HG02938 (cell line): ENCODE results near the gene XPA.
A peak's percentile ranks its signal among the peaks of the same experiment; 100 is the strongest.

Experiments
- ATAC-seq: cut with Tn5 transposase; IDR thresholded peaks from one replicate; pipeline ENCODE4 v1.9.1; 2021; ENCODE audit warnings: mild to moderate bottlenecking, moderate library complexity; ENCODE audit not compliant: unreplicated experiment

XPA gene

DNA sequence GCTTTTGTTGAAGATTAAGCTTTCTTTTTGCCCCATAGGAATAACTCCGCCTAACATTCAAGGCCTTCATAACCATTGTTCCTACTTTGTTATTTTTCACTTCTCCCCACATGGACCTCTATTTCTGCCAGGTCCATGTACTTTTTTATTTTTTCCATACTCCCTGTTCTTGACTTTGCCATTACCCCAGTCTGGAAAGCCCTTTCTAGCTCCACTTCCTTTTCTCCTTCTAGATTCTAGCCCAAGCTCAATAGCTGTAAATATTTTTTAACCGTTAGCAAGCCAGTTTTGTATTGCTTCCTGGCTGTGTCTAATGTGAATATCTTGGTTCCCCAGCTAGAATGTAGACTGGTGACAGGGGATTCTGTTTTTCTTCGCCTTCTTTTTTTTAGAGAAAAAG is 37.4 kb downstream of the XPA start:
- ATAC-seq = no peak

GRCh38 chr9:97658707-97659106 is 38.4 kb downstream of the XPA start:
- no peak for ATAC-seq

- no peak for ATAC-seq
These were observed 45.5 kb downstream of the XPA start for GRCh38 chr9:97651646-97652045.

DNA sequence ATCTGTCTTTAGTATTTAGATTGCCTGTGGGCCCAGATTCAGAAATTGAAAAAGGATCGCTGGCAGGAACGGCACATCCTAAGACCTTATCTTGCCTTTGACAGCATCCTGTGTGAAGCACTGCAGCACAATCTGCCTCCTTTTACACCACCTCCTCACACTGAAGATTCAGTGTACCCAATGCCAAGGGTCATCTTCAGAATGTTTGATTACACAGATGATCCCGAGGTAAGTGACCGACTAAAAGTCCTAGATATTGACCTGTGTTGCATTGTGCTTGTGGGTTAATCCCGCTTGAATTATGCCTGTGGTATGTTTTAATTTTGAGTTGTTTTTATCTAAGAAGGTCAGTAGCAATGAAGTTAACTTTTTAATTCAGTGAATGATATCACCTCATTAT is 49.1 kb downstream of the XPA start:
- no peak for ATAC-seq

DNA sequence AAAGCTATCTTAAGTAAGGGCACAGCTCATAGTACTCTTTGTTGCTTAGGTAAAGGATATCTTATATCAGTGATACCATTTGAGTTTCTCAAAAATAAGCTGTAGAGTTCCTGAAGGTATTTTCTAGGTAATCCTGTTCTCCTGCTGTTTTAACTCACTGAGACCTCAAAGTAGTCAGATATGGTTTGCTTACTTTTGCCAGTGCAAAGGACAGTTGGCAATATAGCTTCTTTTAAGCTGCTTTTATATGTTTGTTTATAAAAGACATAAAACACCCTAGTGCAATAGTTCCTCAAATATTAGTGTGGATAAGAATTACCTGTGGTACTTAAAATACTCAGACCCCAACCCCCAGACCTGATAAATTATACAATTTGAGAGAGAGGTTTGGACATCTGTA is 51.4 kb downstream of the XPA start:
- ATAC-seq = no peak

GRCh38 chr9:97640325-97640724 is 56.8 kb downstream of the XPA start:
- ATAC-seq = no peak

DNA sequence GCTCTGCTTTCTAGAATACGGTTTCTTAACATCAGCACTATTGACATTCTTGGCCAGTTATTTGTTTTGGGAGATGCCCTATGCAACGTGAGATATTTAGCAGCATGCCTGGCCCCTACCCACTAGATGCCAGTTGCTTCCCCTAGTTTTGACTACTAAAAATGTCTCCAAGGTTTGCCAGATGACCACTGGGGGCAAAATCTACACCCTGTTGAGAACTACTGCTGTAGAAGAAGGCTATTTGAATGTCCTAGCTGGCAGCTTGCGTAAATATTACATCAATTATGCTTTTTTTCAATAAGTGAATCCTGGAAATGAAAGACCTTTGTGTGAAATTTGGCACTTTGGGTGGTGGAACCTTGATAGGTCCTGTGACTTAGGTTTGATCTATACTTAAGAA is 58.5 kb downstream of the XPA start:
- ATAC-seq = no peak

GRCh38 chr9:97636903-97637302 is 60.2 kb downstream of the XPA start:
- ATAC-seq = no peak

GRCh38 chr9:97635026-97635425 is 62.1 kb downstream of the XPA start:
- ATAC-seq = no peak

DNA sequence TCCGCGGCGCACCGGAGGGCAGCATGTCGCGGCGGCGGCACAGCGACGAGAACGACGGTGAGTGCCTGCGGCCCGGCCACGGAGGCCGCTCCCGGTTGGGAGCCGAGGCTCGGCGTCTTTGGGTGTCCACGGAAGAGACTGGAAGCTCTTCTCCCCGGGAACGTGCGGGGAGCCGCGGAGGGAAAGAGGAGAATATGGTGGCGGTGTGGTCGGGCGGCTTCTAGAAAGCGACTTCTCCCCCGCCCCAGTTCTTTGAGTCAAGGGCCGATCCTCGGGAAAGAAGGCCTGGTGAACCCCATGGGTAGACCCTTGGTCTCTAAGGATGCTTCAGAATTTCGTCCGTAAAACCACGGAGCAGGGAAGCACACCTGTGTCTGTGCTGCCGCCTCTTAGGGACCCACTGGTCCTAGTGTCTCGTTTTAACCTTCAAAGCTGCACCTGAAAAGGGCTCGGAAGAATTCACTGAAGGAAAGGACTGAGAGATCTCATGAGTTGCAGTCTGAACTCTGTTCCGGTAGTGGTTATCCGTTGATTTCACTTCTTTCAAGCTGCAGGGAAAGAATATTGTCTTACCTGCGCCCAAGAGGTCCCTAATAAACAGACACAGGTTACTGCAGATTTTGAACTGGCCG is 63.2 kb downstream of the XPA start:
- peak; percentile 0 for ATAC-seq

DNA sequence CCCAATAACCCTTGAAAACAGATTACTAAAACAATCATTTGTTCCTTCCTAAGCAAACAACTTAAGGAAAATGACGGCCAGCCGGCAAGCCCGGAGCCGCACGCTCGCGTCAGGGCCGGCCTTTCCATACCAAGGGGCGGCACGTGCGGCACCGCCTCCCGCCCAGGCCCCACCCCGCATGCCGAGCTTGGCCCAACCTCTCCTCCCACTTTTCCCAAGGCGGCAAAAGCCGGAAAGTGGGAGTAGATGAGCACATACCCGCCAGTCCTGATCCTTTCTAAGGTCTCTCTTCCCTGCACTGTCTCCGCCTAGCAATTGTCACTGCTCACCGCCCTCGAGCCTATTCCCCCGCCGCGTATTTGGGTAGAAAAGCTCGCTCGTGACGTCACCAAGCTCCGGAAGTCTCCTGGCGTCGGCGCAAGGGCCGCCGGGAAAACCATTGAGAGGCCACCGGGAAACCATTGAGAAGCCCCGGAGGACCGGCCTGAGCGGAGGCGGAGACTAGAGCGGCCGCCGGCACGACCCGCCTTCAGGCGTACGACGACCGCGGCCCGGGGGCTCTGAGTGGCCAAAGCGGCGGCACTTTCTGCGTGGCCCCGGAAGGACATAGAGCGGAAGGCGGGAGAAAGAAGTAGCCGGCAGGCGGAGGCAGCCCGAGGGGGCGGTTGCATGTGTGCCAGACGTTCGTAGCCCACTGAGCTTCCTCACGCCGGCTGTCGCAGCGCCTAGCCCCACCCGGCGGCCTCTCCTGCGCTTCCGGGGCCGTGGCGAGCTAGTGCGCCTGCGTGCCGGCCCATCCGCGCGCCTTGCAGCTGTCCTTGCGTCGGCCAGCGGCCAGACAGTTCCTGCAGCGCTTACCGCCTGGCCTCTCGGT is 63.9 kb downstream of the XPA start, which contains the start of the genes NCBP1 and TSTD2:
TSS of gene NCBP1 (plus strand) at position 837 of the 874 bp plus-strand sequence. CDS start 61 bp downstream, outside the sequence.
TSS of gene TSTD2 (minus strand) at position 384 of the 874 bp plus-strand sequence. CDS start 5,806 bp downstream, outside the sequence.
- ATAC-seq = peak; percentile 85

DNA sequence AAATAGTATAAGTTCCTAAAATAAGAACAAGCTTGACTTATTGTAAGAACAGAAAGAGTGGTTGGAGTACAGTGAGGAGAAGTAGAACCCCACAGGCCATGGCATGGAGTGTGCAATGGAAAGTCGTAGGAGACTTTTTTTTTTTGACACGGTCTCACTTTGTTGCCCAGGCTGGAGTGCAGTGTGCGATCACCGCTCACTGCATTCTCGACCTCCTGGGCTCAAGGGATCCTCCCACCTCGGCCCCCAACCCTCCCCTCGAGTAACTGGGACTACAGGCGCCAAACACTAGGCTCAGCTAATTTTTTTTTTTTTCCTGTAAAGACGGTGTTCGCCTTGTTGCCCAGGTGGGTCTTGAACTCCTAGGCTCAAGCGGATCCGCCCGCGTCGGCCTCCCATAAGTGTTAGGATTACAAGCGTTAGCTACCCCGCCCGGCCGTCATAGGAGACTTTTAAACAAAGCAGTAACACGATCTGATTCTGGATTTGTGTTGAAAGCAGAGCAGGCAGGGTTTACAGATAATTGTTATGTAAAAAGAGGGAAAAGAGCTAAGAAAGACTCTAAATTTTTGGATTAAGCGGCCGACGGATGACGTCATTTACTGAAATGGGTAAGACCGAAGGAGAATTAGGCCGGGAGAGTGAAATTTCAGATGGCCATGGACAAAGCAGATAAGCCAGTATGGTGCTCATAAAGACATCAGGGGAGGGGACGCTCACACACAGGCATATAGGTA is 64.7 kb downstream of the XPA start:
- ATAC-seq = peak; percentile 9

DNA sequence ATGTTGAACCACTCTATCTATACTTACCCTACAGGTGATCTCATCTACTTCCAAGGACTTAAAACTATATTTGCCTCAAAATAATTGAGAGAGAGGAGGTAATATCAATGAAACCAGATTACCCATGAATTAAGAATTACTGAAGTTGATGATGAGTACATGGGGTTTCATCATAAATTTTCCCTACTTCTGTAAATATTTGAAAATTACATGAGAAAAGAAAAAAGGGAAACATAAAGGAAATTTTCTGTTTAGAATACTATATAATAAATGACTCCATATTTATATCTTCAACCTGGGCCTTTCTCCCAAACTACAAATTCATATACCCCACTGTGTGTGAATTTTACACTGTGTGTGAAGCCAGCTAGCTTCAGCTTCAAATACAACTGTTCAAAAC is 66.5 kb downstream of the XPA start:
- ATAC-seq = no peak

GRCh38 chr9:97629156-97629555 is 68.0 kb downstream of the XPA start:
- ATAC-seq = no peak

DNA sequence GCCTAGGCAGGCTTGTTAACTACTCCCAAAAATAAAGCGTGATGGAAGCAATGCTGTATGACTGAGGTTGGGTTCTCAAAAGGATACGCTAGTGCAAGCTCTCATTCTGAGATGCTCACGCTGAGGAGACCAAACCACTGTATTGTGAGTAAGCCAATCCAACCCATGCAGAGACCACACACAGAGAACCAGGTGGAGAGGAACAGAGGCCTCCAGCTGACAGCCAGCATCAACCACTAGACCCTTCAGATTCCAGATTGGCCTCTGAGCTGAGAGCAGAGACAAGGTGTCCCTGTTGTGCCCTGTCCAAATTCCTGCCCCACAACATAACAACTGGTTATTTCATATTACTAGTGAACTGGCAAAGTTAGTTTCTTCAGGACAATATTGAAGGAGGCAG is 68.5 kb downstream of the XPA start:
- no peak for ATAC-seq

DNA sequence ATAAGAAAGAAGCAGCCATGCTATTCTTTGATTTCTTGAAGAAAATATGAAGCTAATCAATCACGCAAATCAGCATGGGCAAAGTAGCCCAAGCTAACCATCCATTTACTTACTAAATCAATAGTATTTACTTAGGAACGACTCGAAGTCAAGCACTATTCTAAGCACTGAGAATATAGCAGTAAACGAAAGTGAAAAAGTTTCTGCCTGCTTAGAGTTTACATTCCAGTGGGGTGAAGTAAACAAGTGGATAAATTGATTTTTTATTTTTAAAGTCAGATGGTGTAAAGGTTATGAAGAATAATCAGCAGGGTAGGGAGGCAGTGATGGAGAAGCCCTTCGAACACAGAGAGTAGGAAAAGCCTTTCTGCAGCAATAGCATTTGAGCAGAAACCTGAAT is 69.5 kb downstream of the XPA start:
- ATAC-seq = no peak

DNA sequence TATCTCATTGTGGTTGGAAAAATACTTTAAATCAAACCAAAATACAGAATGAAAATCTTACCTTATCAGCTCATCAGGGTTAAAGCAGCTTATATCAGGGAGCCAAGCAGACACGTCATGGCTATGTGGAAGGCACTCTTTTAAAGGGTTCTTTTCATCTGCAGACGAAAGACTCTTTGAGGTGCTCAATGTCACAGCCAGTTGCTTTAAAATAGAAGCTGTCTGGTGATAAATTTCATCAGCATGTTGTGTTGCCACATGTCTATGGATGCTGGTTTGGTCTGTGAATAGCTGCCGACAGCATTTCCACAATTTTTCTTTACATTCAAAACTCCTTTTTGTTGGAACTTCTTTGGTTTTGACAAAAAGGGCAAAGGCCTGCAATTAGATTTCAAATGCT is 71.5 kb downstream of the XPA start:
- no peak for ATAC-seq
